Mononuclear cell (primary cell): ENCODE measurements around the gene CAVIN1. TPM values are rescaled to one million over a fixed set of nuclear protein-coding genes. Genes with fewer than 3 reads are reported as not detected.

Experiments used
- H3K27me3 ChIP-seq: 2 replicates; pipeline ENCODE4 v1.6.0; 2011; ENCODE audit warnings: low read length, control low read depth; ENCODE audit not compliant: insufficient read depth
- H3K4me1 ChIP-seq: 2 replicates; pipeline ENCODE4 v1.5.1; 2011; ENCODE audit warnings: mild to moderate bottlenecking, low read length, control low read depth; ENCODE audit not compliant: insufficient read depth
- H3K4me3 ChIP-seq: 2 replicates; pipeline ENCODE4 v1.5.1; 2011; ENCODE audit warnings: mild to moderate bottlenecking, low read length, moderate library complexity
- H3K9me3 ChIP-seq: 2 replicates; pipeline ENCODE4 v1.5.1; 2011; ENCODE audit warnings: low read depth, mild to moderate bottlenecking, control low read depth, low read length
- total RNA-seq: library from RNA; depleted of rRNA; stranded (reverse); fragments of >200 nt; gene quantifications from one replicate; pipeline ENCODE4 v1.2.3, GENCODE V29; 2012

CAVIN1 gene
- total RNA-seq, 1 donor = 0.21 TPM

DNA sequence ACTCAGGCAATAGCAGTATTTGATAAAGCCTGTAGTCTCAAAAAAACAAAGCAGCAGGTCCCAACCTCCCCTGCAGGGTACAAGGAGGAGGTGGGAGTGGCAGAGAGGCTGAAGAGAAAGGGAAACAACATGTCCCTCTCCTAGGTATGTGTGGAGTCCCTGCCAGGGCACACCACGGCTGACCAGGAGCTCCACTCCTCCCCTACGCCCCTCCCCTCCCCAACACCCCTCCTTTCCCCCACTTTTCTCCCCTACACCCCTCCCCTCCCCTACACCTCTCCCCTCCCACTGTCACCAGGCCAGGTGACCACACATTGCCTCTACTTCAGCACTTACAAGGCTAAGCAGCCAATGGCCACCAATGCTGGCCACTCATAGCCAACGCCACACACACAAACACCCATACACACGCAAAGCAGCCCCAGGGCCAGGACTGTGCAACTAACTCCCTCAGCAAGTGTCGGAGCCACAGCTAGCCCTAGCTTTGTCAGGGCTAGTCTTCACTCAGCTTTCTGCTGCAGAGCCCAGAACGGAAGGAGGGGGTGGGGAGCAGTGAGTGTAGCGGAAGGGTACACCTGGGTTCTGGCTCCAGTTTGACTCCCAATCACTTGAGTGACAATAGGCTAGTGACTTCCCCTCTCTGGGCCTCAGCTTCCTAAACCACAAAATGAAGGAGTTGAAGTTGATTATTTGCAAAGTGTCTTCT is 8.2 kb downstream of the CAVIN1 start:
- Histone ChIP-seq H3K9me3 (no peaks in the 10 kb centered on the region), H3K27me3 (no peaks in the 10 kb centered on the region), H3K4me1 (peaks cover 30% of the 10 kb centered on the region), H3K4me3 (no peak overlapping the region)

DNA sequence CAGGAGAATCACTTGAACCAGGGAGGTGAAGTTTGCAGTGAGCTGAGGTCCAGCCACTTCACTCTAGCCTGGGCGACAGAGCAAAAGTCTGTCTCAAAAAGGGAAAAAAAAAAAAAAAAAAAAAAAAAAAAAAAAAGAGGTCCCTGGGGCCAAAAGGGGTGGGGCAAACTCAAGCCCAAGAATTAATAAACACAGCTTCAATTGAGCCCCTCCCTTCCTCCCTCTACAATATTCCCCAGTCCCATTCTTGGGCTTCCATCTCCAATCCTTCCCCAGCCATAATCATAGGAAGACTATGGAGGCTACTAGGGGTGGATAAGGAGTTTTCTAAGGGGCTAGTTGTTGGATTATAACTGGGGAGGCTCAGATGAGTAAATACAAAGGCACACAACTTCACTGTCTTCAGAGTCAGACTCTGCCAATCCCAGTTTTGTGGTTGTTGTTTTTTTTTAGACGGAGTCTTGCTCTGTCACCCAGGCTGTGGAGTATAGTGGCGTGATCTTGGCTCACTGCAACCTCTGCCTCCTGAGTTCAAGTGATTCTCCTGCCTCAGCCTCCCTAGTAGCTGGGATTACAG is 9.5 kb downstream of the CAVIN1 start:
- Histone ChIP-seq H3K9me3 (no peaks in the 10 kb centered on the region), H3K4me1 (peaks cover 30% of the 10 kb centered on the region), H3K27me3 (no peaks in the 10 kb centered on the region), H3K4me3 (no peak overlapping the region)

DNA sequence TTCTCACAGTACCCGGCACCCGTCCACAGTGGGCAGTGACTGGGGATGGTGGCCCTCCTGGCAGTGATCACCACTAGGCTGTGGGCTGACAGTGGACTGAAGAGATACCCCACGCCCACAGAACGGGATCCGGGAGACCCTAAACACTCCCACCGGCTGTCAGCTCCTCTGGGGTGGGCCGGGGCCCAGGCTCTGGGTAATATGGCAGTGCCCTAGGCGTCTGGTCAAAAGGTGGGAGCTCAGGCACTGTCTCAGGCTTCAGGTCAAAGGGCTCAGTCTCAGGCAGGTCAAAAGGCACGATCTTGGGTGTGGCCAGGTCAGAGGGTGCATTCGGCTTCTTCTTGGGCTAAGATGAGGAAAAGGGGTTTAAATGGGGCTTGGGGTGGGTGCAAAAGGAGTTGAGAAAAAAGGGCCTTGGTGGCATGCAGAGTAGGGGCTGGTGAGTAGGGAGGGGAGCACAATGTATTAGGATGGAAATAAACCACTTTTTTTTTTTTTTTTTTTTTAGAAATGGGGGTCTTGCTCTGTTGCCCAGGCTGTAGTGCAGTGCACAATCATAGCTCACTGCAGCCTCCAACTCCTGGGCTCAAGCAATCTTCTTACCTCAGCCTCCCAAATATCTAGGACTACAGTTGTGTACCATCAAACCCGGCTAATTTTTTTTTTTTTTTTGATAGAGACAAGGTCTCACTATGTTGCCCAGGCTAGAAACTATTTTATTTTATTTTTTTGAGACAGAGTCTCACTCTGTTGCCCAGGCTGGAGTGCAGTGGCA is 11.0 kb downstream of the CAVIN1 start:
- Histone ChIP-seq H3K4me1 (peaks cover 26% of the 10 kb centered on the region), H3K27me3 (no peaks in the 10 kb centered on the region)

DNA sequence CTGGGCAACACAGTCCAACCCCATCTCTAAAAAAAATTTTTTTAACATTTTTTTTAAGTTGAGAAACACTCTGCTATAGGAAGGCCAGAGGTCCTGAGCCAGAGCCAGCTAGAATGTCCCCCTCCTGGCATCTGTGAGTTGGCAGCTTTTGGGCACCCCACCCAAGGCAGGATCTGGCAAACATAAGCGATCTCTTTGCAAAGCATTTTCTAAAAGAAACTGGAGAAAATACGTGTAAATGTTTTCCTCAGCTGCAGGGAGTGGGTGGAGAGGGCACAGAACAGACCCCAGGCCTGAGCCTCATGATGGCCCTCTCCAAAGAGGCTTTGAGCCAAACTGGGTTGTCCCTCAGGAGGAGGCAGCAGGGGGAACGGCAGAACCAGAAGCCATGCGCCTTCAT is 11.7 kb downstream of the CAVIN1 start:
- Histone ChIP-seq H3K4me1 (peaks cover 33% of the 10 kb centered on the region), H3K27me3 (no peaks in the 10 kb centered on the region), H3K4me3 (no peak overlapping the region), H3K9me3 (no peaks in the 10 kb centered on the region)

More for the DNA sequence above, 11.0 kb downstream of the CAVIN1 start:
- H3K9me3 ChIP-seq = no peaks in the 10 kb centered on the region
- no peak overlapping the region for H3K4me3 ChIP-seq

DNA sequence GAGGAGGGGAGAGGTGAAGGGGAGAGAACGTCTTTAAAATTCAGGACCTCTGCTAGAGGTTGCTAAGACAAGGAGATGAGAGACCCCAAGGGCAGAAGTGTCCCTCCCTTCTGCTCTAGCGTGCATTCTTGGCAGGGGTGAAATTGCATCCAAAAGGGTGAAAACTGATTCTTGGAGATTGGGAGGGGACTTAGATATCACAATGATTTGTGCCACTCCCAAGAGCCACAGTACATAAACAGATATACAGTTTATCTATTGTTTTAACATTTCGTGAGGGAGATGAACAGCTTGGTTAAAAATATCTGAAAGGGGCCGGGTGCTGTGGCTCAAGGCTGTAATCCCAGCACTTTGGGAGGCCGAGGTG is 12.8 kb downstream of the CAVIN1 start:
- peaks cover 32% of the 10 kb centered on the region for H3K4me1 ChIP-seq
- H3K9me3 ChIP-seq = no peaks in the 10 kb centered on the region
- H3K27me3 ChIP-seq = no peaks in the 10 kb centered on the region
- H3K4me3 ChIP-seq = no peak overlapping the region

DNA sequence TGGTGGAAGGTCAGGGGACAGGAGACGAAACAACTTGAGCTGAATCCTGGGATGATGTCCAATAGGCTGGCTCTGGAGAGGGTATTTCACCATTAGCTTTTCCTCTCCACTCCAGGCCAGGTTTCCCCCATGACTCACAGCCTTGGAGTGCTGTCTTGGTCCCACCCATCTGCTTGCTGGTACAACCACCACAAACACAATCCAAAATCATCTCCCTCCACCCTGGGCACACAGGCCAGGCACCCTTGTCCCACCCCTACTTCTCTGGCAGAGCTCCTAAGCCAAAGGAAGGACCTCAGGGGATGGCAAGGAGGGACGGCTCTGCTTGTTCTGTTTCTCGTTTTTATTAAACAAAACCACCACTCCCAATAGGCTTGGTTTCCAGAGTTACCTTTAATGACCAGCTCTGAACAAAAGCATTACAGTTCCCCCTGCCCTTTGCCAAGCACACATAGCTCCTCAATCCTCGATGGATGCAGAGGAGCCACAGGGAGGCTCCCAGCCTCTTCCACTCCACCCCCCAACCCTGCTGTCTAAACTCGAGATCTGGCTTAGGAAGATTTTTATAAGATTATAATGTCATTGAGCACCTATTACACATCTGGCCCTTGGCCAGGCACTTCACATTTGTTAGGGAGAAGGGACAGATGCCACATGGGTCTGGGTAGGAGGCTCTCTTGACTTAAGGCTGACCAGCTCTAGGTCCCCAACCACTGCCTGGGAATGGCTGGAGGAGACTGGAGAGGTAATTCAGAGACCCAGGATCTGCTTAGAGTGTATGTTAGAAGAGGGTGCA is 13.3 kb downstream of the CAVIN1 start:
- Histone ChIP-seq H3K4me1 (peaks cover 27% of the 10 kb centered on the region), H3K4me3 (no peak overlapping the region), H3K9me3 (no peaks in the 10 kb centered on the region), H3K27me3 (no peaks in the 10 kb centered on the region)

DNA sequence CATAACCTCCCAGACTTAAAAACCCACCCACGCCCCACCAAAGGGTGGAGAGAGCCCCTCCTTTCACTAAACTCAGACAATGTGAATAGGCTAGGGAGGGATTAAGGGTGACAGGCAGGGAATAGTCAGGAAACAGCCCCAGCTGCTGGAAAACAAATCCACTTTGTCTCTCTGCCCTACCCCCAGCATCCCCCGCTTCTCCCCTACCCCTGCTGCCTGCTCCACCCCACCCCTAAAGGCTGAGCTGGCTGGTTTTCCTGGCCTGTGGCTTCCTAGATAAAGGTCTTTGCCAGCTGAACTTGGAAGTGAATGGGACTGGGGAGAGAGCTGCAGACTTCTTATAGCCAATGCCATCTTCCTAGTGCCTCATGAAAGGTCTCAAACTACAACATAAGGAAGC is 15.0 kb downstream of the CAVIN1 start:
- Histone ChIP-seq H3K4me1 (peaks cover 18% of the 10 kb centered on the region), H3K27me3 (no peaks in the 10 kb centered on the region), H3K4me3 (no peak overlapping the region), H3K9me3 (no peaks in the 10 kb centered on the region)

DNA sequence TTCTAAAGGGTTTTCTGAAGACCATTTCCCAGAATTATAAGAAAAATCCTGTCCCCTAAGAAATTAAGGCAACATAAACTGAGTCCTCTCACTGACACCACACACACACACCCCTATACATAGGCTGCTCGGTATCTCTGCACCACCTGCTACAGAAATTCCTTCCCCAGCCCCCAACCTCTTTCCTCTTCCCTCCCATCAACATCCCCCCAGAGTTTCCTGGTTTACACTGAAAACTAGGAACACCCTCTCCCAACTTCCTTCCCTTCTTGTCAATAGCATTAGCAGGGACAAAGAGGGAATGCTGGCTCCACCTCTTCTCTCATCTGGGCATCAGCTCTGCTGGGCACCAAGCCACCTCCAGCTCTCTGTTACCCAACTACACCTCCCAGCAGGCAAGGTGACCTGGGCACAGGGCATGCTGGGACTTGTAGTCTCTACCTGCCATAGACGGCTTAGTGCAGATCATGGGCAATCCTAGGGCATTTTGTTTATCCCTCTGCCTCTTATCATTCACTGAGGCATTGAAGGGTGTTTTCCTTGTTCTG is 15.7 kb downstream of the CAVIN1 start:
- no peaks in the 10 kb centered on the region for H3K9me3 ChIP-seq
- H3K4me1 ChIP-seq = peaks cover 18% of the 10 kb centered on the region
- H3K4me3 ChIP-seq = no peak overlapping the region
- H3K27me3 ChIP-seq = no peaks in the 10 kb centered on the region

DNA sequence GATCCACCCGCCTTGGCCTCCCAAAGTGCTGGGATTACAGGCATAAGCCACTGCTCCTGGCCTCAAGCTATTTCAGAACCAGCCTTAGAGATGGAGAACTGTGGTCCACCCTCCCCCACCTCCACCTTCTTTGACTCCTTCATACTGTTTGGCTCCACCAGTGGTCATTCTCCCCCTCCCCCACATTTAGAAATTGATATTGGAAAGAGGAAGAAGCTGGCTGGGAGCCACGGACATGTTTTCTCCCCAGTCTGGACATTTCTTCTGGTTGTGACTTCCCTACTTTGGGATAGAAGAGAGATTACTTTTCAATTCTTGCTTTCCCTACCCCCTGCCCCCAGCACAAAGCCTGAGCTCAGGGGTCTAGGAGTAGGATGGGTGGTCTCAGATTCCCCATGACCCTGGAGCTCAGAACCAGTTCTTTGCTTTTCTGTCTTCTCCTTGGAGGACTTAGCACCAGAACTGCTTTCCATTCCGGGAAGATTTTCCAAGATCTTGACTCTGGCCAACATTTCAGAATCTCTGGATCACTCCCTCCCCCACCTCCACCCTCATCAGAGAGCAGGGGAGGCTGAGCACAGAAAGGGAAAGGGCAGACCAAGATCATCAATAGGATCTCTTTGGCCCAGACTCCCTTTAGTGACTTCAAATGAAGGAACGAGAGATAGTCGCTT is 16.3 kb downstream of the CAVIN1 start:
- H3K9me3 ChIP-seq = no peaks in the 10 kb centered on the region
- no peaks in the 10 kb centered on the region for H3K27me3 ChIP-seq
- peaks cover 18% of the 10 kb centered on the region for H3K4me1 ChIP-seq
- H3K4me3 ChIP-seq = no peak overlapping the region

DNA sequence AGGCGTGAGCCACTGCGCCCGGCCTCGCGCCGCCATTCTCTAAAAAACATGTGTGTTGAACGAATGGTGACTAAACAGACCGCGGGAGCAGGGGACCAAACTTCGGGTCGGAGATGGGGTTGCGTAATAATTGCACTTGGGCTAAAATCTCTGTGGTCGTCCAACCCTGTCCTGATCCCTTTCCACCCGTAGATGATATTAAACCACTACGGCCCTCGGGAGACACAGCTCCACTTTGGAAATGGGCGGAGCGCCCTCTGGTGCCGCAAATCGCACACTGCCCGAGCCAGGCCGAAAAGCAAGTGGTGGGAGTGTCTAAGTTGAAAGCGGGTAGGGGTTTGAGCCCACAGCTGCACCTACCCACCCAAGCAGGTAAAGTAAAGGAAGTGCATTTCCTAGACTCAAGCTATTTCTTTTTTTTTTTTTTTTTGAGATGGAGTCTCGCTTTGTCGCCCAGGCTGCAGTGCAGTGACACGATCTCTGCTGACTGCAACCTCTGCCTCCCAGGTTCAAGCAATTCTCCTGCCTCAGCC is 17.0 kb downstream of the CAVIN1 start:
- Histone ChIP-seq H3K4me3 (no peak overlapping the region), H3K27me3 (no peaks in the 10 kb centered on the region), H3K9me3 (no peaks in the 10 kb centered on the region), H3K4me1 (peaks cover 18% of the 10 kb centered on the region)

DNA sequence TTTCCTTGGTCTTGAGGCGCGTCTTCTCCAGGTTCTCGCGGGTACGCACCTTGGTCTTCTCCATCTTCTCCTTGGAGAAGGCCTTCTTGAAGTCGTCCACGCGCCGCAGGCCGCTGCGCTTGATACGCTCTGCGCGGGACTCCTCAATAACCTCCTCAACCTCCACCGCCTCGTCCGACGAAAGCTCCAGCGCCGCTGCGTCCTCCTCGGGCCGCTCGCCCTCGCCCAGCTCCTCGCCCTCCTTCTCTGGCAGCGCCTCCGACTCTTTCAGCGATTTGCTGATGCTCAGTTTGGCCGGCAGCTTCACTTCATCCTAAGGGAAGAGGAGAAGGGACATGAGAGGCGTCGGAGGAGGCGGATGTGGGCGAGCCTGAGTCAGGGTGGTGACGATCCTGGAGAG is 18.0 kb downstream of the CAVIN1 start:
- Histone ChIP-seq H3K4me1 (peaks cover 23% of the 10 kb centered on the region), H3K27me3 (no peaks in the 10 kb centered on the region), H3K4me3 (no peak overlapping the region), H3K9me3 (no peaks in the 10 kb centered on the region)

DNA sequence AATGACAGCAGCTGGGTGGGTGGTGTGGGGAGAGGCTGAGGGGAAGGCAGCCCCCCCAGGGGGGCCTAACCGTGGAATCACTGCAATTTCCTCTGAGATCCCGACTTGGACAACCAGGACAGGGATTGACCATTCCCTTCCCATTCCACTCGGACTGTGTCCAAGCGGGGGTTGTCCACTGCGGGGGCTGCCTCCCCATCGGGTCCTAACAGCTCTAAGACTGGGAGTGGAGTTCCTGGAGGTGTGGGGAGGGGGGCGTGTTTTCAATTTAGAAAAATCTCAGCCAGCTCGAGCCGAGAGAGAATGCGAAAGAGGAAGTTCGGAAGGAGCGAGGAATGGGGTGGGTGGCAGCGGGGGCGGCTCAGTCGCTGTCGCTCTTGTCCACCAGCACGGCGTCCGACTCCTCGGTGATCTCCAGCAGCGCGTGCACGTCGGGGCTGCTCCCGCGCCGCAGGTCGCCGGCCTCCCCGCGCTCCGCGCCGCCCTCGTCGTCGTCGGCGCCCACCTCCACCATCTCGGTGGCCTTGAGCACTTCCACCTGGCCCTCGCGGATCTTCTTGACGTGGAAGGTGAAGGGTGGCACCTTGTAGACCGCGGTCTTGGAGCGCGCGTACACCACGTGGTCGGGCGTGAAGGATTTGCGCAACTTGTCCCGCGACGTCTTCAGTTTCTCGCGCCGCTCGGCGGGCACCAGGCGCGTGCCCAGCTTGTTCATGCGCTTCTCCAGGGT is 18.6 kb downstream of the CAVIN1 start:
- H3K9me3 ChIP-seq = no peaks in the 10 kb centered on the region
- H3K4me3 ChIP-seq = no peak overlapping the region
- peaks cover 29% of the 10 kb centered on the region for H3K4me1 ChIP-seq
- H3K27me3 ChIP-seq = no peaks in the 10 kb centered on the region

DNA sequence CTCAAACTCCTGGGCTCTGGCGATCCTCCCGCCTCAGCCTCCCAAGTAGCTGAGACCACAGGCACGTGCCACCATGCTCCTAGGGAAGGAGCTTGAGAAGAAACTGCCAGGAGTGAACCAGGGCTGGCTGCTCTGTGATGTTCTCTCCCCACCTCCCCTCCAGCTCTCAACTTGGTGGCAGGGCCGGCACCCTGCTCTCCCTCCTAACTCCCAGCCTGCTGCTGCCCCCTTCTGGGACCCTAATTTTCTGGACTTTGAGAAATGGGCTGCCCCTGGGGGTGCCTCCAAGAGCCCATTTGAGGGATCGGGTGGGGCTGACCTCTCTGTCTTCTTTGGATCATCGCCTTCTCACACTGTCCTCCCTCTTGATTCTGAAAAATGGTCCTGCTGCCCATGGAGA is 19.9 kb downstream of the CAVIN1 start:
- H3K4me1 ChIP-seq = peaks cover 29% of the 10 kb centered on the region
- H3K27me3 ChIP-seq = no peaks in the 10 kb centered on the region
- H3K9me3 ChIP-seq = no peaks in the 10 kb centered on the region
- H3K4me3 ChIP-seq = no peak overlapping the region

DNA sequence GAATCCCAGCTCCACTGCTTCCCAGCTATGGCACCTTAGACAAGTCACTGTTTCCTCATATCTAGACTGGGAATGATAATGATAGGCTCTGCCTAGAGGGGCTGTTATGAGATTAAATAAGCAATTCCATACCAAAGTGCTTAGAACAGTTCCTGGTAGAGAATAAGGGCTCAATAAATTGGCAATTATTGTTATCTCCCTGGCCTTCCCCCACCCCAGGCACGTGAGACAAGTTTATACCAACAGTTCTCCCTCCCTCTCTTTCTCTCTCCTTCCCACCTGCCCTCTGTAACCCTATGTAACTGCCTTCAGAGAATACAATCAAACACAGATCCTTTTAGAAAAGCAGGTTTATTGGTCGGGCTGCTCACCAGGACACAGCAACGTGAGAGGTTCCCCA is 20.9 kb downstream of the CAVIN1 start:
- H3K4me3 ChIP-seq = no peak overlapping the region
- no peaks in the 10 kb centered on the region for H3K27me3 ChIP-seq
- peaks cover 24% of the 10 kb centered on the region for H3K4me1 ChIP-seq
- H3K9me3 ChIP-seq = no peaks in the 10 kb centered on the region
